ENCODE data around the gene KCNG4.

GRCh38 chr16:84236671-84237070 is 3.1 kb downstream of the KCNG4 start:
- no peak for TF ChIP-seq CTCF (IDR thresholded peaks at IDR 0.05 in 2 of 3, conservative IDR thresholded peaks at IDR 0.05 in 1 of 3; ENCODE audit: control insufficient read depth in 2 of 3, extremely low read depth in 1 of 3, insufficient read depth in 1 of 3, low read depth in 3 of 3, low read length in 3 of 3)
- TF ChIP-seq JUND (IDR thresholded peaks at IDR 0.05; ENCODE audit: low read depth, low read length), result no peak
- no peak for TF ChIP-seq ATF2 (IDR thresholded peaks at IDR 0.05; ENCODE audit: low read length)
- TF ChIP-seq POLR2A (IDR thresholded peaks at IDR 0.05; ENCODE audit: low read depth, low read length), result no peak
- TF ChIP-seq MYC (IDR thresholded peaks at IDR 0.05; ENCODE audit: insufficient read depth, insufficient read length, insufficient replicate concordance, low read length, severe bottlenecking), result no peak
- no peak for TF ChIP-seq HDAC6 (IDR thresholded peaks at IDR 0.05; ENCODE audit: unreplicated experiment)
- TF ChIP-seq ASH2L (IDR thresholded peaks at IDR 0.05; ENCODE audit: borderline replicate concordance, low read depth), result no peak
- TF ChIP-seq CHD2 (IDR thresholded peaks at IDR 0.05; ENCODE audit: borderline replicate concordance, low read depth, low read length), result no peak
- no peak for TF ChIP-seq RCOR1 (conservative IDR thresholded peaks at IDR 0.05; ENCODE audit: low read depth, low read length)
- TF ChIP-seq ETV6 (conservative IDR thresholded peaks at IDR 0.05 in 1 of 2, IDR thresholded peaks at IDR 0.05 in 1 of 2; ENCODE audit: borderline replicate concordance in 1 of 2, low read depth in 1 of 2), result no peak
- no peak for TF ChIP-seq CREB1 (IDR thresholded peaks at IDR 0.05; ENCODE audit: low read depth)
- TF ChIP-seq BCLAF1 (IDR thresholded peaks at IDR 0.05), result no peak
- TF ChIP-seq BCL11A (IDR thresholded peaks at IDR 0.05; ENCODE audit: low read depth, low read length), result no peak

Data from GM12878 (cell line).